ENCODE measurements around the gene DCLRE1A. TPM values are rescaled to one million over a fixed set of nuclear protein-coding genes. Genes with fewer than 3 reads are reported as not detected.

DCLRE1A gene
- total and polyA plus RNA-seq, 2 donors from 2014 or later: 4.2 to 5.7 TPM

- DNase-seq: peak; percentile 58 to 84 (median 72)
- H3K4me3 ChIP-seq (ENCODE audit: low read length in 3 of 3): peak overlapping the region; percentile 92 to 95 (median 94)
- peaks cover 0 to 16% (median 15%) of the 10 kb centered on the region in 3 donors for H3K4me1 ChIP-seq (ENCODE audit: control insufficient read depth in 2 of 3, insufficient read depth in 2 of 3, low read depth in 1 of 3, low read length in 3 of 3)
- FAIRE-seq: no peak
- peaks cover 2 to 8% (median 6%) of the 10 kb centered on the region in 3 donors for H3K36me3 ChIP-seq (ENCODE audit: control insufficient read depth in 2 of 3, insufficient read depth in 3 of 3, low read length in 3 of 3)
- no peak for TF ChIP-seq CTCF (IDR thresholded peaks at IDR 0.05; ENCODE audit: borderline replicate concordance, extremely low read depth, insufficient read depth)
- no peaks in the 10 kb centered on the region for H3K9me3 ChIP-seq (ENCODE audit: control insufficient read depth in 2 of 3, insufficient read depth in 1 of 3, low read length in 3 of 3)
- peak overlapping the region; percentile 63 to 90 (median 89) for H3K9ac ChIP-seq (ENCODE audit: low read length in 3 of 3)
- H3K27me3 ChIP-seq (ENCODE audit: control insufficient read depth, insufficient read depth, low read length): no peaks in the 10 kb centered on the region
- intact Hi-C loops (cut with DNase I): no loop called here
- H3K27ac ChIP-seq (ENCODE audit: low read depth in 2 of 2, low read length in 2 of 2): peak overlapping the region; percentile 88 to 90
Observed at GRCh38 chr10:113854761-113855588, 1.1 kb upstream of the DCLRE1A start.

- H3K4me3 ChIP-seq (ENCODE audit: low read length in 3 of 3): peak overlapping the region; percentile 92 to 95 (median 94)
- FAIRE-seq: no peak
- peaks cover 0 to 16% (median 15%) of the 10 kb centered on the region in 3 donors for H3K4me1 ChIP-seq (ENCODE audit: control insufficient read depth in 2 of 3, insufficient read depth in 2 of 3, low read depth in 1 of 3, low read length in 3 of 3)
- H3K27ac ChIP-seq (ENCODE audit: low read depth in 2 of 2, low read length in 2 of 2): peak overlapping the region; percentile 88 to 90
- DNase-seq: no peak
- peaks cover 0 to 6% (median 2%) of the 10 kb centered on the region in 3 donors for H3K36me3 ChIP-seq (ENCODE audit: control insufficient read depth in 2 of 3, insufficient read depth in 3 of 3, low read length in 3 of 3)
- intact Hi-C loops (cut with DNase I): no loop called here
- H3K9me3 ChIP-seq (ENCODE audit: control insufficient read depth in 2 of 3, insufficient read depth in 1 of 3, low read length in 3 of 3): no peaks in the 10 kb centered on the region
- no peak for TF ChIP-seq CTCF (IDR thresholded peaks at IDR 0.05; ENCODE audit: borderline replicate concordance, extremely low read depth, insufficient read depth)
- peak overlapping the region; percentile 63 to 90 (median 89) for H3K9ac ChIP-seq (ENCODE audit: low read length in 3 of 3)
- no peaks in the 10 kb centered on the region for H3K27me3 ChIP-seq (ENCODE audit: control insufficient read depth, insufficient read depth, low read length)
Observed at GRCh38 chr10:113853578-113854012, 287 bp downstream of the DCLRE1A start.

GRCh38 chr10:113849946-113850345 lies 3.9 kb downstream of the DCLRE1A start:
- no peak for TF ChIP-seq CTCF (IDR thresholded peaks at IDR 0.05; ENCODE audit: borderline replicate concordance, extremely low read depth, insufficient read depth)
- FAIRE-seq (no peak), DNase-seq (no peak)
- peaks cover 0 to 10% (median 9%) of the 10 kb centered on the region in 3 donors for H3K4me1 ChIP-seq (ENCODE audit: control insufficient read depth in 2 of 3, insufficient read depth in 2 of 3, low read depth in 1 of 3, low read length in 3 of 3)
- H3K9ac ChIP-seq (ENCODE audit: low read length in 3 of 3): no peak overlapping the region
- no peak overlapping the region for H3K4me3 ChIP-seq (ENCODE audit: low read length in 3 of 3)
- H3K36me3 ChIP-seq (ENCODE audit: control insufficient read depth in 2 of 3, insufficient read depth in 3 of 3, low read length in 3 of 3): peaks cover 0 to 16% (median 0%) of the 10 kb centered on the region in 3 donors
- intact Hi-C loops (cut with DNase I): no loop called here
- H3K27ac ChIP-seq (ENCODE audit: low read depth in 2 of 2, low read length in 2 of 2): no peak overlapping the region
- H3K27me3 ChIP-seq (ENCODE audit: control insufficient read depth, insufficient read depth, low read length): no peaks in the 10 kb centered on the region
- H3K9me3 ChIP-seq (ENCODE audit: control insufficient read depth in 2 of 3, insufficient read depth in 1 of 3, low read length in 3 of 3): no peaks in the 10 kb centered on the region
